H9 (cell line): ENCODE measurements around the gene ZNF544. TPM values are rescaled to one million over a fixed set of nuclear protein-coding genes. Genes with fewer than 3 reads are reported as not detected.

Experiments
- DNase-seq: peaks from one replicate; pipeline ENCODE4 v3.0.0-alpha.2; 2017
- H2AFZ ChIP-seq: one replicate; pipeline ENCODE4 v1.6.1; 2013; ENCODE audit warnings: mild to moderate bottlenecking, low read length, control low read depth, moderate library complexity
- H2AK5ac ChIP-seq: 2 replicates; pipeline ENCODE4 v1.6.1; 2013; ENCODE audit warnings: low read length, control low read depth, mixed read lengths; ENCODE audit not compliant: insufficient read length
- H2BK120ac ChIP-seq: one replicate; pipeline ENCODE4 v1.6.1; 2013; ENCODE audit warnings: low read depth, mild to moderate bottlenecking, low read length, control low read depth, inconsistent platforms; ENCODE audit not compliant: poor library complexity, severe bottlenecking
- H2BK12ac ChIP-seq: 2 replicates; pipeline ENCODE4 v1.6.1; 2013; ENCODE audit warnings: low read length, control low read depth, mixed read lengths, low read depth; ENCODE audit not compliant: insufficient read length
- H2BK15ac ChIP-seq: 2 replicates; pipeline ENCODE4 v1.6.1; 2013; ENCODE audit warnings: low read depth, low read length, control low read depth
- H2BK20ac ChIP-seq: one replicate; pipeline ENCODE4 v1.6.1; 2013; ENCODE audit warnings: low read depth, mild to moderate bottlenecking, low read length, control low read depth, inconsistent platforms; ENCODE audit not compliant: poor library complexity, severe bottlenecking
- H2BK5ac ChIP-seq: 2 replicates; pipeline ENCODE4 v1.6.1; 2013; ENCODE audit warnings: low read length, control low read depth, mixed read lengths; ENCODE audit not compliant: insufficient read length
- H3K14ac ChIP-seq: 2 replicates; pipeline ENCODE4 v1.6.1; 2013; ENCODE audit warnings: low read length, control low read depth; ENCODE audit not compliant: insufficient read depth
- H3K18ac ChIP-seq: 2 replicates; pipeline ENCODE4 v1.6.1; 2013; ENCODE audit warnings: low read depth, mild to moderate bottlenecking, mixed read lengths, low read length, control low read depth; ENCODE audit not compliant: insufficient read length
- H3K23ac ChIP-seq: 2 replicates; pipeline ENCODE4 v1.6.1; 2013; ENCODE audit warnings: low read length, control low read depth, mixed read lengths, low read depth; ENCODE audit not compliant: insufficient read length
- H3K23me2 ChIP-seq: 2 replicates; pipeline ENCODE4 v1.6.1; 2013; ENCODE audit warnings: low read depth, mild to moderate bottlenecking, mixed read lengths, low read length, control low read depth; ENCODE audit not compliant: insufficient read length, poor library complexity, severe bottlenecking
- H3K27ac ChIP-seq: 2 replicates; pipeline ENCODE4 v1.5.1; 2013; ENCODE audit warnings: low read length, control low read depth, mixed read lengths, low read depth; ENCODE audit not compliant: insufficient read length
- H3K27me3 ChIP-seq: 2 replicates; pipeline ENCODE4 v1.6.1; 2013; ENCODE audit warnings: low read length, control low read depth, inconsistent platforms; ENCODE audit not compliant: insufficient read depth
- H3K4ac ChIP-seq: 2 replicates; pipeline ENCODE4 v1.6.1; 2013; ENCODE audit warnings: low read depth, mild to moderate bottlenecking, control low read depth, inconsistent platforms, low read length, moderate library complexity
- H3K4me1 ChIP-seq: 2 replicates; pipeline ENCODE4 v1.6.1; 2013; ENCODE audit warnings: low read length, control low read depth, inconsistent platforms; ENCODE audit not compliant: insufficient read depth
- H3K4me2 ChIP-seq: 2 replicates; pipeline ENCODE4 v1.6.1; 2013; ENCODE audit warnings: low read length, control low read depth, mixed read lengths; ENCODE audit not compliant: insufficient read length, insufficient read depth
- H3K56ac ChIP-seq: 2 replicates; pipeline ENCODE4 v1.6.1; 2013; ENCODE audit warnings: low read depth, mild to moderate bottlenecking, mixed read lengths, low read length, control low read depth; ENCODE audit not compliant: insufficient read length
- H3K79me1 ChIP-seq: 2 replicates; pipeline ENCODE4 v1.6.1; 2013; ENCODE audit warnings: low read depth, mild to moderate bottlenecking, moderate library complexity, low read length, control low read depth, inconsistent platforms; ENCODE audit not compliant: insufficient read depth, poor library complexity, severe bottlenecking
- H3K79me2 ChIP-seq: 2 replicates; pipeline ENCODE4 v1.6.1; 2013; ENCODE audit warnings: low read length, control low read depth, inconsistent platforms; ENCODE audit not compliant: insufficient read depth
- H3K9ac ChIP-seq: 2 replicates; pipeline ENCODE4 v1.6.1; 2013; ENCODE audit warnings: low read length, control low read depth, mixed read lengths; ENCODE audit not compliant: insufficient read length; ENCODE audit errors: extremely low read depth
- H3K9me3 ChIP-seq: one replicate; pipeline ENCODE4 v1.6.1; 2013; ENCODE audit warnings: low read depth, low read length, inconsistent platforms; ENCODE audit not compliant: control insufficient read depth
- H3T11ph ChIP-seq: one replicate; pipeline ENCODE4 v1.6.1; 2013; ENCODE audit warnings: mild to moderate bottlenecking, low read length, control low read depth, inconsistent platforms
- H4K20me1 ChIP-seq: one replicate; pipeline ENCODE4 v1.6.1; 2013; ENCODE audit not compliant: control insufficient read depth, insufficient read length, insufficient read depth
- H4K5ac ChIP-seq: 2 replicates; pipeline ENCODE4 v1.6.1; 2013; ENCODE audit warnings: low read depth, mild to moderate bottlenecking, mixed read lengths, low read length, control low read depth; ENCODE audit not compliant: insufficient read length
- H4K8ac ChIP-seq: replicated peaks from 2 replicates; pipeline ENCODE4 v1.6.1; 2013; ENCODE audit warnings: low read length, control low read depth, mixed read lengths, low read depth; ENCODE audit not compliant: insufficient read length
- H4K91ac ChIP-seq: 2 replicates; pipeline ENCODE4 v1.6.1; 2013; ENCODE audit warnings: low read depth, mild to moderate bottlenecking, moderate library complexity, mixed read lengths, low read length, control low read depth; ENCODE audit not compliant: insufficient read length
- H3K27ac Mint-ChIP-seq, 3 experiments: 2 replicates in 2 of 3; 3 replicates in 1 of 3; pipeline ENCODE4 v1.8.0; 2020 to 2021; ENCODE audit warnings: mixed read lengths in 3 of 3, mild to moderate bottlenecking in 1 of 3, moderate library complexity in 1 of 3
- H3K27me3 Mint-ChIP-seq: 2 replicates; pipeline ENCODE4 v1.8.0; 2021; ENCODE audit warnings: low read depth, mild to moderate bottlenecking, moderate library complexity, mixed read lengths
- H3K36me3 Mint-ChIP-seq, 3 experiments: 2 replicates in 2 of 3; 3 replicates in 1 of 3; pipeline ENCODE4 v1.8.0; 2020 to 2021; ENCODE audit warnings: low read depth in 3 of 3, mixed read lengths in 3 of 3; ENCODE audit not compliant: insufficient read depth in 1 of 3
- H3K4me1 Mint-ChIP-seq, 2 experiments: 2 replicates each; pipeline ENCODE4 v1.8.0; 2020; ENCODE audit warnings: mixed read lengths in 2 of 2
- H3K4me3 Mint-ChIP-seq, 2 experiments: 2 replicates in 1 of 2; 3 replicates in 1 of 2; pipeline ENCODE4 v1.8.0; 2020 to 2021; ENCODE audit warnings: mild to moderate bottlenecking in 2 of 2, mixed read lengths in 2 of 2, moderate library complexity in 1 of 2
- H3K9me3 Mint-ChIP-seq, 2 experiments: 2 replicates in 1 of 2; 3 replicates in 1 of 2; pipeline ENCODE4 v1.8.0; 2020; ENCODE audit warnings: mild to moderate bottlenecking in 2 of 2, mixed read lengths in 2 of 2, moderate library complexity in 1 of 2
- WGBS: extraction: QIAGEN DNeasy Blood & Tissue Kit; methylation state at CpG from one replicate; pipeline ENCODE4 v1.1.7; 2013; ENCODE audit warnings: missing lambda C conversion rate, low lambda C conversion rate, mixed read lengths; ENCODE audit not compliant: insufficient read length; ENCODE audit errors: extremely low coverage; 5-methylcytosine and 5-hydroxymethylcytosine counted together
- total RNA-seq: library from RNA; stranded (reverse); gene quantifications from 2 replicates; pipeline ENCODE4 v1.2.1, GENCODE V29; 2021
- TF ChIP-seq, protein P1 (sequence below): fragments of 200-600 bp; sonication (generic); conservative IDR thresholded peaks from 3 replicates; pipeline ENCODE4 v1.8.0; 2021; ENCODE audit warnings: antibody characterized with exemption, mild to moderate bottlenecking

Gene ZNF544
- total RNA-seq, 1 experiment from 2014 or later, result 97.2 TPM

- H3K23me2 ChIP-seq, result no peaks in the 10 kb centered on the region
- H2BK120ac ChIP-seq, result no peak overlapping the region
- peaks cover 1 to 5% of the 10 kb centered on the region in 2 experiments for H3K4me1 Mint-ChIP-seq
- no peaks in the 10 kb centered on the region for H3K79me1 ChIP-seq
- no peak overlapping the region for H4K8ac ChIP-seq
- no peak overlapping the region for H3K4me2 ChIP-seq
- no peak overlapping the region for H2BK20ac ChIP-seq
- no peak overlapping the region for H3K18ac ChIP-seq
- H3K4me3 Mint-ChIP-seq, result no peak overlapping the region
- no peak overlapping the region for H3K27ac Mint-ChIP-seq
- H4K20me1 ChIP-seq, result no peaks in the 10 kb centered on the region
- H3K9ac ChIP-seq, result no peak overlapping the region
- no peak overlapping the region for H4K91ac ChIP-seq
- no peak overlapping the region for H3K23ac ChIP-seq
- no peak overlapping the region for H2AK5ac ChIP-seq
- DNase-seq, result no peak
- WGBS, result no CpG with 5 or more reads among the region's 7 CpGs
- TF ChIP-seq, protein P1, sequence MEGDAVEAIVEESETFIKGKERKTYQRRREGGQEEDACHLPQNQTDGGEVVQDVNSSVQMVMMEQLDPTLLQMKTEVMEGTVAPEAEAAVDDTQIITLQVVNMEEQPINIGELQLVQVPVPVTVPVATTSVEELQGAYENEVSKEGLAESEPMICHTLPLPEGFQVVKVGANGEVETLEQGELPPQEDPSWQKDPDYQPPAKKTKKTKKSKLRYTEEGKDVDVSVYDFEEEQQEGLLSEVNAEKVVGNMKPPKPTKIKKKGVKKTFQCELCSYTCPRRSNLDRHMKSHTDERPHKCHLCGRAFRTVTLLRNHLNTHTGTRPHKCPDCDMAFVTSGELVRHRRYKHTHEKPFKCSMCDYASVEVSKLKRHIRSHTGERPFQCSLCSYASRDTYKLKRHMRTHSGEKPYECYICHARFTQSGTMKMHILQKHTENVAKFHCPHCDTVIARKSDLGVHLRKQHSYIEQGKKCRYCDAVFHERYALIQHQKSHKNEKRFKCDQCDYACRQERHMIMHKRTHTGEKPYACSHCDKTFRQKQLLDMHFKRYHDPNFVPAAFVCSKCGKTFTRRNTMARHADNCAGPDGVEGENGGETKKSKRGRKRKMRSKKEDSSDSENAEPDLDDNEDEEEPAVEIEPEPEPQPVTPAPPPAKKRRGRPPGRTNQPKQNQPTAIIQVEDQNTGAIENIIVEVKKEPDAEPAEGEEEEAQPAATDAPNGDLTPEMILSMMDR, result no peak
- H3K27me3 ChIP-seq, result no peaks in the 10 kb centered on the region
- H3K14ac ChIP-seq, result no peak overlapping the region
- no peak overlapping the region for H3K27ac ChIP-seq
- H3K36me3 Mint-ChIP-seq, result peaks cover 39 to 75% (median 64%) of the 10 kb centered on the region in 3 experiments
- H3K4me1 ChIP-seq, result no peaks in the 10 kb centered on the region
- no peaks in the 10 kb centered on the region for H3K79me2 ChIP-seq
- H2BK15ac ChIP-seq, result no peak overlapping the region
- no peak overlapping the region for H2AFZ ChIP-seq
- no peak overlapping the region for H2BK12ac ChIP-seq
- H4K5ac ChIP-seq, result no peak overlapping the region
- H3K56ac ChIP-seq, result no peak overlapping the region
- no peak overlapping the region for H3T11ph ChIP-seq
- no peak overlapping the region for H3K4ac ChIP-seq
- H3K9me3 ChIP-seq, result no peaks in the 10 kb centered on the region
- no peaks in the 10 kb centered on the region for H3K27me3 Mint-ChIP-seq
- H3K9me3 Mint-ChIP-seq, result no peaks in the 10 kb centered on the region
- H2BK5ac ChIP-seq, result no peak overlapping the region
Measured at GRCh38 chr19:58311345-58311865, 82.7 kb downstream of the ZNF544 start.

Other genes starting within 250 kb of the ZNF544 start
- 13.4 and 14.1 TPM in 2 replicates for gene ZNF606, start 226.1 kb upstream of the ZNF544 start, total RNA-seq
- gene ZSCAN1, start 194.9 kb upstream of the ZNF544 start, total RNA-seq, result 0.77 and 1.2 TPM in 2 replicates
- 4.7 and 5.4 TPM in 2 replicates for gene ZNF135, start 169.6 kb upstream of the ZNF544 start, total RNA-seq
- gene ZSCAN18, start 130.7 kb upstream of the ZNF544 start, total RNA-seq, result 35.4 and 40.1 TPM in 2 replicates
- gene ZNF329, start 78.1 kb upstream of the ZNF544 start, total RNA-seq, result 11.8 and 12.1 TPM in 2 replicates
- gene ZNF274, start 45.9 kb upstream of the ZNF544 start, total RNA-seq, result 27.0 and 28.7 TPM in 2 replicates
- gene ZNF8, start 50.0 kb downstream of the ZNF544 start, total RNA-seq, result 16.9 and 17.3 TPM in 2 replicates
- gene ERVK3-1, start 76.5 kb downstream of the ZNF544 start, total RNA-seq, result 43.6 and 43.7 TPM in 2 replicates
- 4.7 and 4.8 TPM in 2 replicates for gene ZSCAN22, start 98.1 kb downstream of the ZNF544 start, total RNA-seq
- gene A1BG, start 124.6 kb downstream of the ZNF544 start, total RNA-seq, result 17.4 and 22.2 TPM in 2 replicates
- gene ZNF497, start 133.8 kb downstream of the ZNF544 start, total RNA-seq, result 2.4 TPM in 2 replicates
- gene ZNF837, start 152.1 kb downstream of the ZNF544 start, total RNA-seq, result 3.4 and 3.8 TPM in 2 replicates
- gene RPS5, start 158.4 kb downstream of the ZNF544 start, total RNA-seq, result 1,400 and 1,442 TPM in 2 replicates
- gene RNF225, start 166.7 kb downstream of the ZNF544 start, total RNA-seq, result 2.0 and 2.1 TPM in 2 replicates
- gene ZNF584, start 179.7 kb downstream of the ZNF544 start, total RNA-seq, result 6.5 and 7.4 TPM in 2 replicates
- gene ZNF132, start 211.2 kb downstream of the ZNF544 start, total RNA-seq, result 0.24 and 0.42 TPM in 2 replicates
- gene ZNF324B, start 222.7 kb downstream of the ZNF544 start, total RNA-seq, result 6.3 and 8.7 TPM in 2 replicates
- gene ZNF324, start 238.2 kb downstream of the ZNF544 start, total RNA-seq, result 12.7 and 14.8 TPM in 2 replicates
- gene ZNF446, start 247.4 kb downstream of the ZNF544 start, total RNA-seq, result 7.6 and 8.4 TPM in 2 replicates